HG03097 (cell line): ENCODE results near the gene HIPK1.
"Not testable (repeated sequence)": the region's sequence is repeated elsewhere in the genome, so short reads cannot be mapped to it uniquely, and the experiment has no call there.

Experiments
- ATAC-seq: cut with Tn5 transposase; IDR thresholded peaks from one replicate; pipeline ENCODE4 v1.9.1; 2021; ENCODE audit not compliant: unreplicated experiment, low FRiP score

HIPK1 gene

DNA sequence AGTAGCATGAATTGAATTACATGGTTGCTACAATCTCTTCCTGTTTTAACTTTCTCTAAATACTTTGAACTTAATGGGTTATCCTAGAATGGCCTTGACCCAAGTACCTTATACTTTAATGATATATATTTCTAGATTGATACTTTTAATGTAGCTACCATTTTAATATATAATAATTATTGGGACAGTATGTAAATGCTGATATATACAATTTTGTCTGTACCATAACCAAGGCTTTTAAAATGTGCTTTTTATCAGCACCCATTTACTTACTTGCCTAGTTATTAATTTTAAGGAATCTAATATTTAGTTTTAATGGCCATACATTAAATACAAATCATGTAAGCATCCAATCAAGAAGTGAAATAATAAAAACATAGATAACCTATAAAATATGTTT lies 13.4 kb downstream of the HIPK1 start:
- no peak for ATAC-seq

DNA sequence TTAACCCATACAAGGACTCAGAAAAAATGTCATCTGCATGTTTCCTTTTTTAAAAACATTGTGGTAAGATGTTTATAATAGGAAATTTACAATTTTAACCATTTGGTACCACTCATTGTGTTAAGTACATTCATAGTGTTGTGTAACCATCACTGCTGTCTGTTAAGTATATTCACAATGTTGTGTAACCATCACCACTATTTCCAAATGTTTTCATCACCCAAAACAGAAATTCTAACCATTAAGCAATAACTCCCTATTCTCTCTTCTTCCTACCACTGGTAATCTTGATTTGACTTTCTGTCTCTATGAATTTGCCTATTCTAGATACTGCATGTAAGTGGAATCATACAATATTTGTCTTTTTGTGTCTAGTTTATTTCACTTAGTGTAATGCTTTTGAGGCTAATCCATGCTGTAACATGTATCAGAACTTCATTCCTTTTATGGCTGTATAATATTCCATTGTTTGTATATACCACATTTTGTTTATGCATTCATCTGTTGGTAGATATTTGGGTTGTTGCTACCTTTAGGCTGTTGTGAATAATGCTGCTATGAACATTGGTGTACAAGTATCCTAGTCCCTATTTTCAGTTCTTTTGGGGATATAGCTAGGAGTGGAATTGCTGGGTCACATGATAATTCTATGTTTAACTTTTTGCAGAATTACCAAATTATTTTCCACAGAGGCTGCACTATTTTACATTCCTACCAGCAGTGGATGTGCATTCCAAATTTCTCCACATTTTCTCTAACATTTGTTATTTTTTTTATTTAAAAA lies 14.1 kb downstream of the HIPK1 start:
- no peak for ATAC-seq

DNA sequence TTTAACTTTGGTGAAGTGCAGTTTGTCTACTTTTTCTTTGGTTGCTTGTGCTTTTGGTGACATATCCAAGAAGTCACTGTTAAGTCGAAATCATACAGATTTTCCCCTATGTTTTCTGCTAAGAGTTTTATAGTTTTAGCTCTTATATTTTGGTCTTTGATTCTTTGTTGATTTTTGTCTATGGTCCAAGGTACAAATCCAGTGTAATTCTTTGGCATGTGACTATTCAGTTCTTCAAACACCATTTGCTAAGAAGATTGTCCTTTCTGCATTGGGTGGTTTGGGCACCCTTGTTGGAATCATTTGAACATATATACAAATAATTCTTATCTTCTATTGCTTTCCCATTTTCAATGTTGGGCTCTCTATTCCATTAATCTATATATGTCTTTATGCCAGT lies 16.2 kb downstream of the HIPK1 start:
- ATAC-seq: no peak

DNA sequence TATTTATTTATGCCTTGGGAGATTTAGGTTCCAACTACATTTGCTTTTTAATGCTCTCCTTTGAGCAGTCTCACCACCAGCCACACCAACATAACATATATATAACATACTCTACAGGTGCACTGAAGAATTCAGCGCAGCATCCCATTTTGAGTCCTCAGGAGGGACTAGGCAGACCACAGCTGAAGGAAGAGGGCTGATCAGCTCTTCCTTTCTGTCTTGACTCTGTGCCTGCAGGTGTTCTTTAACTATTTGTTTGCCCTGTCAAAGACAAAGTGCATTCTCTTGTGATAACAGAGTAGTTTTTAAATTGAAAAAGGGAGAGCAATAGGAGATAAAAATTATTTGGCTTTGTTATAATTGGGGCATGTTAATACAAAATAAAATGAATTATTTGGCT lies 17.0 kb downstream of the HIPK1 start:
- no peak for ATAC-seq

DNA sequence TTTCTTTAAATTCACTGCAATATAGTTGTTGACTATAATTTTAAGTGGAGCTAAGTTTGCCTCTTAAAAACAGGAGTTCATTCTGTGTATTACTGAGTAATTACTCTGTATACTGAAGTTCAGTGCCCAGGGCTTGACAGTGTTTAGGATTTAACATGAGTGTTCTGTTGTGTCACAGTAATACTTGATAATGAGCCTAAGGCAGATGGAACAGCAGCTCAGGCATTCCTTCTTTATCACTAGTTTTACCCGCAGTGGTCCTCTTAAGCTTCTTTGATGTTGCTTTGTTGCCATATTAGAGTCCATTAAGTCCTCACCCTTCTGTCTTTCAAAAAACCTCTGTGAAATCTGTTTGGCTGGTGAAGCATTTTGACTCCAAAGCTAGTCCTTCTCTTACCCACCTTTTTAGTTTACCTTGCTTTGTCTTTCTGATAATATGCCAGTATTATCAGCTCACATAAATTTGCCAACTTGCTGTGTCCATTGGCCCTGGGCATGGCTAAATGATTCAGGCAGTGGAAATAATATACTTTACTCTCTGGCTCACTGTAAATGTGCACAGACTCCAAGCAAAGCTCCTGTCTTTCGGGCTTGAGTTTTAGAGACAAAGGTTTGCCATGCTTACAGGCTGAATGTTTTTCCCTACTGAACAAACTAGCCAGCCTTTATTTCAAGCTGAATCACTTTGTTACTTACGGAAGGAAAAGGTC lies 17.7 kb downstream of the HIPK1 start:
- no peak for ATAC-seq

DNA sequence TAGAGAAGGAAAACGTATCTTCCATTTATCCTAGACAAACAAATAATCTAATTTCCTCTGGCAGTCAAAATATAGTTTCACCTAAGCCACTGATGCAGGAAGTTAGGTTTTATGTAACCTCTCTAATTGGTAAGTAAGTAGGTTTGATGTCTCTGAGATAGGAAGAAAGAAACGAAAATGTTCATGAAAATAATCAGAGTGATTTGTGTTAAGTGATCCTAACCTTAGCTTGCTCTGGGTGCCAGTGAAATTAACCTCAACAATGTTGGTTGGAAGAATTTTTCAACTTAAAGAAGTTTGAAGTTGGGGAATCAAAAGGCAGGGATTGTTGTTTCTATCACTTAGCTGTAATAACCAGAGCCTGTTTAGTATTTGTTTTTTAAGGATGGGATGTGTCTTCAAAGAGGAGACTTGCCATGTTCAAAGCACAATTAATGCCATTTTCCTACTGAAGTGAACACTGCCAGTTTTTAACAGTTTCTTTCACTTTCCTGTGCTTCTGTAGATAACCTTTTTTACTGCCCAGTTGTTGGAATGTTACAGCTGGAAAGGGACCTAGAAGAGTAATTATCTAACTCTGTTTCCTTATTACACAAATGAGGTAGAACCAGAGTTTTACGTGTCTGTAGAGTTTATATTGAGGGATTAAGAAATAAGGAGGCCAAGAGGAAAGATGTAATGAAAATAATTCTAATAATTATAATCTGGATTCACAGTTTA lies 18.4 kb downstream of the HIPK1 start:
- no peak for ATAC-seq

DNA sequence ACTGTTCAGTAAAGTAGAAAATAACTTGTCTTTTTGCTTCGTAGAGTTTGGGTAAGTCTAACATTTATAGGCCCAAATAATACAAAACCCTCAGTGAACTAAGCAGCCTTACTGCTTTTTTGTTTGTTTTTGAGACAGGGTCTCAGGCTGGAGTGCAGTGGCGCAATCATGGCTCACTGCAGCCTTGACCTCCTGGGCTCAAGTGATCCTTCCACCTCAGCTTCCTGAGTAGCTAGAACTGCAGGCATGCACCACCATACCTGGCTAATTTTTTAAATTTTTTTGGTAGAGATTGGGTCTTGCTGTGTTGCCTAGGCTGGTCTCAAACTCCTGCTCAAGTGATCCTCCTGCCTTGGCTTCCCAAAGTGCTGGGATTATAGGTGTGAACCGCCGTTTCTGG lies 19.0 kb downstream of the HIPK1 start:
- ATAC-seq: not testable (repeated sequence)

DNA sequence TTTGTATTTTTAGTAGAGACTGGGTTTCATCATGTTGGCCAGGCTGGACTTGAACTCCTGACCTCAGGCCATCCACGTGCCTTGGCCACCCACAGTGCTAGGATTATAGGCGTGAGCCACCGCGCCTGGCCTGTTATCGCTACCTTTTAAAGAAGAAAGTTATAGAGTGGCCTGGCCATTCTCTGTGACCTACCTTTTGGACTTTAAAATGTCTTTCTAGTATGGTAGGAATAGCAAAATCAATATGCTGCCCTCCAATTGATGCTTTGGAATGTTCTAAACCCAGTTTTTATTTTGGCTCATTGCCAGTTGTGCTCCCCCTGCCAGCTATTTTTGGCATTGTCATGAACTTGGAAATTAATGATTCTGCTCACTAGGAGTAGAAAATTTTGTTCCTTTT lies 19.9 kb downstream of the HIPK1 start:
- ATAC-seq: no peak

DNA sequence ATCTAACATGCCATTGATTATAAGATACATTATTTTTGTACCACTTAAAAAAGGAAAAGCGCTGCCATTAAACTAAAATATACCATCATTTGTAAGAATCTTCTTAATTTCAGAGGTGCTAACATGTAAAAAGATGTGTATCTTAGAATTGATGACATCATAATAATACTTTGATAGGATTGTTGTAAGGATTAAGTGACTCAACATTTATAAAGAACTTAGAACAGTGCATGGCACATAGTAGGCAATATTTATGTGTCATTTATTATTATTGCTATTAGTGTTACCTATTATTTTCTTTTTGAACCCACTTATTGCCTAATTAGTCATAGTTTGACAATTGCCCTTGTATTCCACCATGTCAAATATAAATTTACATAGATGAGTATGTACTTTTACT lies 21.8 kb downstream of the HIPK1 start:
- no peak for ATAC-seq

DNA sequence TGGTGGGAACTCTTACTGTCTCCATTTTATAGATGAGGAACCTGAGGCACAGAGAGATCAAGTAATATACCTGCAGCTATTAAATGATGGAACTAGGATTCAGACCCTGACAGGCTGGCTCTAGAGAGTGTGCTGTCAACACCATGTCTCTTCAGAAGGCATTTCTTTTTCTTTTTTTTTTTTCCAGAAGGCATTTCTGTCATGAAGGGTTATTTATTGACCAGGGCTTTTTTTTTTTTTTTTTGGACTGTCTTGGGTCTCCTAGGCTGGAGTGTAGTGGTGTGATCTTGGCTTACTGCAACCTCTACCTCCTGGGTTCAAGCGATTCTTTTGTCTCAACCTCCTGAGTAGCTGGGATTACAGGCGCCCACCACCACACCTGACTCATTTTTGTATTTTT lies 22.6 kb downstream of the HIPK1 start:
- no peak for ATAC-seq

DNA sequence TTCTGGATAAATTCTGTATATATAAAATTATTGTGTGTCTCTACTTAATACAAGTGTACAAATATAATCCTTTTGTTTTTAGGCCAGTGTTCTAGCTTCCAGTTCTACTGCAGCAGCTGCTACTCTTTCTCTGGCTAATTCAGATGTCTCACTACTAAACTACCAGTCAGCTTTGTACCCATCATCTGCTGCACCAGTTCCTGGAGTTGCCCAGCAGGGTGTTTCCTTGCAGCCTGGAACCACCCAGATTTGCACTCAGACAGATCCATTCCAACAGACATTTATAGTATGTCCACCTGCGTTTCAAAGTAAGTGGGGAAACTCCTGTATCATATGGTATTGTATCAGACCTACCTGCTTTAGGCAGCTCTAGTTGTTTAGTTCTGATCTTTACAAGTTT lies 28.9 kb downstream of the HIPK1 start:
- ATAC-seq: no peak

DNA sequence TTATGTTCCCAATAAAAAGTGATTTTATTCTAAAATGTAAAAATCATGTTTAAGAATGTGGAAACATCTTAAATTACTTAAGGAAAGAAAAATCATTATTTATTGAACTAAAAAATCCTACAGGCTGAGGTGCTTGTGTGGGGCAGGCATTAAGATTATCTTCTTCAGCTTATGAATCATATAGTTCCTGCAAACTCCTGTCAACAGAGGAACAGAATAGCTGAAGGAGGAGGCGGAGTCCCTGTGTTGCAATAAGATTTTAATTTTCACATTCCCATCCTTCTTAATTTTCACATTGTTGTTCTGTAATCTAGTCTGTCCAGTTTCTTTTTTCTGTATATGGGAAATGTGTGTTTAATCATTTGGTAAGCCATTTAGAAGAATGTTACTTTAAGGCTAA lies 29.6 kb downstream of the HIPK1 start:
- no peak for ATAC-seq

DNA sequence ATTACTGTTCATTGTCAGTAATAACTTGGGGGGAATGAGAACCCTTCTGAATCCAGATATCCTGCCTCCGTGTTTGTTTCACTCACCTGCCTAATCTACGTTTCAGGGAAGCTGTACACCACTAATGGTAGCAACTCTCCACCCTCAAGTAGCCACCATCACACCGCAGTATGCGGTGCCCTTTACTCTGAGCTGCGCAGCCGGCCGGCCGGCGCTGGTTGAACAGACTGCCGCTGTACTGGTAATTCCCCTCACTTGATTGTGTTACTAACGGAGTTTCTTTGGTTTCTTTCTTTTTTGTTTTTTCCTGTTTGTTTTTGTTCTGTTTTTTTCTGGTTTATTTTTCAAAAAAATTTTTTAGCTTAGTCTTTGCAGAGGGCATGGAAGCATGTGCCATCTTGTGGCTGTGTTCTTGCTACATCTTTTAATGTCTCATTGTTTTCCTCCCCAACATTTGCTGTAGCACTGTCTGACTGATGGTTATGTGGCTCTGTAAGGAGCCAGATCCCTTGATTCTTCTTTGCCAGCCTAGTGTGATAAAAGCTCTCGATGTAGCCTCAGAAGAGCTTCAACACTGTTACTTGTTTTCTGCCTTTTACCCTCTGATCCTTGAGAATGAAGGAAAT lies 34.3 kb downstream of the HIPK1 start:
- no peak for ATAC-seq

DNA sequence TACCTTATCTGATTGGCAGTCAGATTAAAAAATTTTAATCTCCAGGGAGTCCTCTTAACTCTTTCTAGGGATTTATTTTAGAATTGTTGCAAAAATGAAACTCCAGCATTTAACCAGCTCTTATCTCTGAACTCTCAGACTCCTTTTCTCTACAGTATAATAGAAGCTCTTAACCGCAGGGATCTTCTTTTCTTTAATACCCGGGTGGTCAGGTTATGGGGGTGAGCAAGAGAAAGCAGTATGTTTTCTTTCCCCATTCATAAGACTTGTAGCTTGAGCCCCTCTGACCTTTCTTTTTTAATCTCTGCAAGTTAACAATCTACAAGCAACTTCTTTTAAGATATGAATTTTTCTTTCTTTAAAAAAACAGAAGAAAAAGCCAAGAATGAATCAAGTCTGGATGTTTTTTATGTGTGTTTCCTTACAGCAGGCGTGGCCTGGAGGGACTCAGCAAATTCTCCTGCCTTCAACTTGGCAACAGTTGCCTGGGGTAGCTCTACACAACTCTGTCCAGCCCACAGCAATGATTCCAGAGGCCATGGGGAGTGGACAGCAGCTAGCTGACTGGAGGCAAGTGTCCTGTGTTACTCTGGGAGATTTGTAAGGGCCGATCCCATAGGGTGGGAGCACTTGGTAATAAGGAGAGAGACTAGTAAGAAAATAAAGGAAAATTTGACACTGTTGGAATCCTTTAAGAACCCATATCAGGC lies 36.7 kb downstream of the HIPK1 start:
- no peak for ATAC-seq

DNA sequence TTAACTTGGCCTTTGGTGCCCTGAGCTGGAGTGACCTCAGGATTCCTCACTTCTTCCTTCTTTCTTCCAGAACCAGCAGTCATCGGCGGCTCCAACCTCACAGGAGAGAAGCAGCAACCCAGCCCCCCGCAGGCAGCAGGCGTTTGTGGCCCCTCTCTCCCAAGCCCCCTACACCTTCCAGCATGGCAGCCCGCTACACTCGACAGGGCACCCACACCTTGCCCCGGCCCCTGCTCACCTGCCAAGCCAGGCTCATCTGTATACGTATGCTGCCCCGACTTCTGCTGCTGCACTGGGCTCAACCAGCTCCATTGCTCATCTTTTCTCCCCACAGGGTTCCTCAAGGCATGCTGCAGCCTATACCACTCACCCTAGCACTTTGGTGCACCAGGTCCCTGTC lies 43.8 kb downstream of the HIPK1 start:
- no peak for ATAC-seq

DNA sequence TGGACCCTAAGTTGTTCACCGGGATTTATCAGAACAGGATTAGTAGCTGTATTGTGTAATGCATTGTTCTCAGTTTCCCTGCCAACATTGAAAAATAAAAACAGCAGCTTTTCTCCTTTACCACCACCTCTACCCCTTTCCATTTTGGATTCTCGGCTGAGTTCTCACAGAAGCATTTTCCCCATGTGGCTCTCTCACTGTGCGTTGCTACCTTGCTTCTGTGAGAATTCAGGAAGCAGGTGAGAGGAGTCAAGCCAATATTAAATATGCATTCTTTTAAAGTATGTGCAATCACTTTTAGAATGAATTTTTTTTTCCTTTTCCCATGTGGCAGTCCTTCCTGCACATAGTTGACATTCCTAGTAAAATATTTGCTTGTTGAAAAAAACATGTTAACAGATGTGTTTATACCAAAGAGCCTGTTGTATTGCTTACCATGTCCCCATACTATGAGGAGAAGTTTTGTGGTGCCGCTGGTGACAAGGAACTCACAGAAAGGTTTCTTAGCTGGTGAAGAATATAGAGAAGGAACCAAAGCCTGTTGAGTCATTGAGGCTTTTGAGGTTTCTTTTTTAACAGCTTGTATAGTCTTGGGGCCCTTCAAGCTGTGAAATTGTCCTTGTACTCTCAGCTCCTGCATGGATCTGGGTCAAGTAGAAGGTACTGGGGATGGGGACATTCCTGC lies 46.2 kb downstream of the HIPK1 start:
- ATAC-seq: no peak

DNA sequence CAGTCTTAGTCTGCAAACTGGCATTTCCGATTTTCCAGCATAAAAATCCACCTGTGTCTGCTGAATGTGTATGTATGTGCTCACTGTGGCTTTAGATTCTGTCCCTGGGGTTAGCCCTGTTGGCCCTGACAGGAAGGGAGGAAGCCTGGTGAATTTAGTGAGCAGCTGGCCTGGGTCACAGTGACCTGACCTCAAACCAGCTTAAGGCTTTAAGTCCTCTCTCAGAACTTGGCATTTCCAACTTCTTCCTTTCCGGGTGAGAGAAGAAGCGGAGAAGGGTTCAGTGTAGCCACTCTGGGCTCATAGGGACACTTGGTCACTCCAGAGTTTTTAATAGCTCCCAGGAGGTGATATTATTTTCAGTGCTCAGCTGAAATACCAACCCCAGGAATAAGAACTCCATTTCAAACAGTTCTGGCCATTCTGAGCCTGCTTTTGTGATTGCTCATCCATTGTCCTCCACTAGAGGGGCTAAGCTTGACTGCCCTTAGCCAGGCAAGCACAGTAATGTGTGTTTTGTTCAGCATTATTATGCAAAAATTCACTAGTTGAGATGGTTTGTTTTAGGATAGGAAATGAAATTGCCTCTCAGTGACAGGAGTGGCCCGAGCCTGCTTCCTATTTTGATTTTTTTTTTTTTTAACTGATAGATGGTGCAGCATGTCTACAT lies 47.6 kb downstream of the HIPK1 start:
- no peak for ATAC-seq

DNA sequence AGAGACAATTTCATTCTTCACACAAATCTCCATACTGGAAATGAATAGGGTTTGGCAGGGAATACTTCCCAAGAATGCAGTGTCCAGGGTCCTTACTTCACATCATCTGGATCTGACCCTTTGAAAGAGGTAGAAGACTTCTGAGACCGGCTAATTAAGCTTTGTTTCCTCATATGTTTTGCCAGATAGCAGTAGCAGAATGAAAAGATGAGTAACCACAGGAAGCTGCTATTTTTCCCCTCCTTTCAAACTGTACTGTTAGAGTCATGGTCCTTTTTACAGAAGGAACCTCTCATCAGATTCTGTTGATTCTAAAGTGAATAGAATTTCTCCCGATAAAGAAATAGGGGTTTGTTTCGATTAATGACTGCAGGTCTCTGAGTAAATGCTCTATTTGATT lies 48.8 kb downstream of the HIPK1 start:
- ATAC-seq: no peak

DNA sequence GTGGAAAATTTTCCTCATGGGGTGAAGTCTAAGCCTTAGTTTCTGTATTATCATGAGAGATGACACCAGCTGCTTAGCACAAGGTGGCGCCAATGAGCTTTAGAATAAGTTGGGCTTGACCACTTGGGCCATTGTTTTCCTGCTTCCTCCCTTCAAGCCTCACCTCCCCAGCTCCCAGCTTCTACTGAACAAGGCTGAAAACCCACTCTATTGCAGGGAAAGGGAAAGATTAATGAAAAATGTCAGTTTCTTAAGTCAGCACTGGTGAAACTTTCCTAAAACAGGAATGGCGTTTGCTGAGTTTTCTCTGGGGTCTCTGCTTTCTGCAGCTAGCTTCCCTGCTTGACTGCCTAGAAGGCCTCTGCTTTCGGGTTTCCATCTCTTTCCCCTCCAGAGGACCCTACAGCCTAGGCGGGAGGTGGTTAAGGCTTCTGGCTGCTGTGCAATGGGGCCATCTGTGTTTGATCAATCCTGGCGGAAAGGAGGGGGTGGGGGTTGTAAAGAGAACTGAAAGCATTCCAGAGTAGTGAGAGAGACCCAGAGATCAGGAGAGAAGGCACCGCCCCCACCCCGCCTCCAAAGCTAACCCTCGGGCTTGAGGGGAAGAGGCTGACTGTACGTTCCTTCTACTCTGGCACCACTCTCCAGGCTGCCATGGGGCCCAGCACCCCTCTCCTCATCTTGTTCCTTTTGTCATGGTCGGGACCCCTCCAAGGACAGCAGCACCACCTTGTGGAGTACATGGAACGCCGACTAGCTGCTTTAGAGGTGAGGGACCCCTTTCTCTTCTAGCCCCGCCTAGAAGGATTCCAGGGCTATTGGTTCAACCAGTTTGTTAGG lies 50.0 kb downstream of the HIPK1 start, which contains the start of gene OLFML3:
Gene OLFML3, plus strand, starts transcription at position 612 of the 840 bp plus-strand sequence. Its CDS starts 43 bp downstream, at position 655.
- ATAC-seq: no peak
